Activated gamma-delta T cell (primary cell): Measurements from ENCODE around the gene EFNA1.

Source experiments
- DNase-seq: peaks from one replicate; lab custom pipeline; 2025; lab: John Stamatoyannopoulos, UW

The EFNA1 gene

GRCh38 chr1:155124503-155125463, 2.9 kb upstream of the EFNA1 start:
- no peak for DNase-seq

GRCh38 chr1:155125511-155125945, 2.1 kb upstream of the EFNA1 start:
- DNase-seq: no peak

- no peak for DNase-seq
Measured at GRCh38 chr1:155125946-155126555, 1.6 kb upstream of the EFNA1 start.

DNA sequence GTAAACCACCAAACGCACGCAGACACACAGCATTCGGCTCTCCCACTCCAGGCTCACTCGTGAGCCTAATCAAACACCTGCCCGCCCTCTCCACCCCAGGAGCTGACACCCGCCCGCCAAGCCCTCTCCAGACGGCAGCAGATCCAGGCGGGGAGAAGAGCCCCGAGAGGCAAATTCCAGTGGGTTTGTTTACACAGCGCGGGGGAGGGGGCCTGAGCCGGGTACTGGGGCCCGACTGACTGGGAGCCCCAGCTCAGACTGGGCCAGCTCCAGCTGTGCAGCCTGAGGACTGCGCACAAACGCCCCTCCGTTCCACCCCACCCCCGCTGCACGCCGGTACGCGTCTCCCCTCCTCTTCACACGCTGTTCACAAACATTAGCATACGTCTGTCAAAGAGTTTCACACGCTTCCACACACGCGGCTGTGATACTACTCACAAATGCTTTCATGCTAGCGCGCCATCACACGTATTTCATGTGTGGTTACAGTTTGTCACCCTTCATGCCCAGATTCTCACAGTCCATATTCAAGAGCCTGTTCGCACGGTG, 1.0 kb upstream of the EFNA1 start:
- no peak for DNase-seq

DNA sequence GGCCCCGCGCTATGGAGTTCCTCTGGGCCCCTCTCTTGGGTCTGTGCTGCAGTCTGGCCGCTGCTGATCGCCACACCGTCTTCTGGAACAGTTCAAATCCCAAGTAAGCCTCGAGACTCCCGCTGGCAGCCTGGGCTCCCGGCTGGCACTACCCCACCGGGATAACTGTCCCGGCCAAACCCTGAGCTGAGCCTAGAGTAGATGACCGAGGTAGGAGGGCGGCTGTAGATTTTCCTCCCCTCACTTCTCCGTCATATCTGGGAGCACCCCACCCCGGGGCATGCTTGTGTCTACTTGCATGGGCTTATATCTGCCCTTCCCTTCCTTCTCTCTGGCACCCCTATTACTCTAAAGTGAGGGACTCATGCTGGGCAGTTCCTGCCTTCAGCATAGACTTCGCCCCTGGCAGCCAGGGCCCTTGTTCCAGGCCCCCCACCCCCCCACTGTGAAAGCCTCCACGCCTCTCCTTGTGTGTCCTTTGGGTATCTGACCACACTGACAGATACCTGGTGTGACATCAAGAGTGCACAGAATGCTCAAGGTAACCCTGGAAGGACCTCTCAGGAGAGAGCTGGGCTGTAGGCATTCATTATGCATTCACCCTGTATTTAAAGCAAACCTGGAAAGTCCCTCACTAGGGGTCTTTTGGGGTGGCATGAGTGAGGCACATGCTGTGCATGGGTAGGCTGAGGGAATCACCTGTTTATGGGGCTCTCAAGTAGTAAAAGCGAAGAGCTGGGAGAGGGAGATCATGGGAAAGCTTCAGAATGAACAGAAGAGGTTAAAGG, 485 bp downstream of the EFNA1 start:
- no peak for DNase-seq

- no peak for DNase-seq
Measured at GRCh38 chr1:155128755-155129473, 1.2 kb downstream of the EFNA1 start.

DNA sequence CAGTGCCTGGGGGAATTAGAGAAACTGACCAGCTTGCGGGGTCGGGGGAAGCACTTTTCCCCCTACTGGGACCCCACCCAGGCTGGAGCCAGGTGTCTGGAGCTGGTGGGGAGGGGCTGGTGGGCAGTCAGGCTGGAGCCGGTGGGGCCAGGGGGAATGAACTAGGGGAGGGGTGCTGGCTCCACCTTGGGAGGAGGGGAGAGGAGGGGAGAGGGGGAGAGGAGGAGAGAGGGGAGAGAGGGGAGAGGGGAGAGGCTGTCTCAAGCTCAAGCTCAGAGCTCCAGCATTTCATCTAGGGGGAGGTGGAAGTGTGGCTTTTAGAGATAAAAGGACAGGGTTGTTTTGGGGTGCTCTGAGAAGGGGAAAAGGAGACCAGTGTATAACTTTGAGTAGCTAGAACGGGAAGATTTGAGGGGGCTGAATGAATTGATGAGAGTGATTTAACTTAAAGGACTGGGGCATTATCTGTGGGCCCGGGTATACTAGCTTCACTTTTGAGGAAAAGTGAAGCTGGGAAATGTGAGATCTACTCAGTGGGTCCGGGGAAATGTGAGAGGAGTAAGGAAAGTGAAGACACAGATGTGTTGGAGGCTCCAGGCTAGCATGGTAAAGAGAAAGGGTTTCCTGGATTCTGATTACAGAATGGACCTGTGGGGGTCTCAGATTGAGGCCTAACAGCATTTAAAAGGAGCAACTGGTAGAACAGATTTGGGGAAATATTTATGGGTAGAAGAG, 2.8 kb downstream of the EFNA1 start:
- DNase-seq: no peak

- DNase-seq: no peak
Measured at GRCh38 chr1:155131285-155131684, 3.6 kb downstream of the EFNA1 start.

- DNase-seq: no peak
Measured at GRCh38 chr1:155131856-155132255, 4.2 kb downstream of the EFNA1 start.

DNA sequence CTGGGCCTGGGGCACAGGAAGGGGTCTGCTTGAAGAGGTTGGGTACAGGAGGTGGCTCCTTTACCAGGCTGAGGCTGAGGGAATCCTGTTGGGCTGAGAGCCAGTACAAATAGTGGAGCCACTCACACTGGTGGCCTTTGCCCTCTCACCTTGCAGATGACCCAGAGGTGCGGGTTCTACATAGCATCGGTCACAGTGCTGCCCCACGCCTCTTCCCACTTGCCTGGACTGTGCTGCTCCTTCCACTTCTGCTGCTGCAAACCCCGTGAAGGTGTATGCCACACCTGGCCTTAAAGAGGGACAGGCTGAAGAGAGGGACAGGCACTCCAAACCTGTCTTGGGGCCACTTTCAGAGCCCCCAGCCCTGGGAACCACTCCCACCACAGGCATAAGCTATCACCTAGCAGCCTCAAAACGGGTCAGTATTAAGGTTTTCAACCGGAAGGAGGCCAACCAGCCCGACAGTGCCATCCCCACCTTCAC, 6.2 kb downstream of the EFNA1 start:
- DNase-seq: no peak

DNA sequence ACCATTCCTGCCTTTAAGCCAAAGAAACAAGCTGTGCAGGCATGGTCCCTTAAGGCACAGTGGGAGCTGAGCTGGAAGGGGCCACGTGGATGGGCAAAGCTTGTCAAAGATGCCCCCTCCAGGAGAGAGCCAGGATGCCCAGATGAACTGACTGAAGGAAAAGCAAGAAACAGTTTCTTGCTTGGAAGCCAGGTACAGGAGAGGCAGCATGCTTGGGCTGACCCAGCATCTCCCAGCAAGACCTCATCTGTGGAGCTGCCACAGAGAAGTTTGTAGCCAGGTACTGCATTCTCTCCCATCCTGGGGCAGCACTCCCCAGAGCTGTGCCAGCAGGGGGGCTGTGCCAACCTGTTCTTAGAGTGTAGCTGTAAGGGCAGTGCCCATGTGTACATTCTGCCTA, 6.6 kb downstream of the EFNA1 start:
- DNase-seq: no peak

DNA sequence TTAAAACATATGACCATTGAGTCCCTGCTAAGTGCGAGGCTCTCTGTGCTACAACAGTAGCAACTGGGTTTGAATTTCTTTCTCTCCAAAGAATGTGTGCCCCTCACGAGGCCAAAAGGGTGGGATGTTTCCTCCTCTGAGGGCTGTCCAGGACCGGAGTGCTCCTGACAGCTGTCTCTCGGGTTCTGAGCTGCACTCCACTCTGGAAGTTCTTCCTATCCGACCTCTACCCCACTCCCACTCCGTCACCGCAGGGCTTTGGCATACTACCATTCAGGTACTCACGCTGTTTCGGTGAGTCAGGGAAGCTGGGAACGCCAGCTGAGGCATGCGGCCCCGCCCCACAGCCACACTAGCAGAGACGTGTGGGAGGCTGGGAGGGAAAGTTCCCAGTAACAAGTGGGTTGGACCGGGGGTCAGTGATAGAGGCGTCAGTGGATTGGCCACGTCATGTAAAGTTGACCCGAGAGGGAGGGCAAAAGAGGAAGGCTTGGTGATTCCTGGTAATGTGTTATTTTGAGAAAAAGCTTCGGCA, 7.3 kb downstream of the EFNA1 start:
- DNase-seq: no peak

- peak; percentile 93 for DNase-seq
Measured at GRCh38 chr1:155135415-155136028, 7.8 kb downstream of the EFNA1 start, which contains the start of gene SLC50A1. Gene SLC50A1 (plus strand): TSS chr1:155135852. CDS start chr1:155135912, 60 bp downstream.

DNA sequence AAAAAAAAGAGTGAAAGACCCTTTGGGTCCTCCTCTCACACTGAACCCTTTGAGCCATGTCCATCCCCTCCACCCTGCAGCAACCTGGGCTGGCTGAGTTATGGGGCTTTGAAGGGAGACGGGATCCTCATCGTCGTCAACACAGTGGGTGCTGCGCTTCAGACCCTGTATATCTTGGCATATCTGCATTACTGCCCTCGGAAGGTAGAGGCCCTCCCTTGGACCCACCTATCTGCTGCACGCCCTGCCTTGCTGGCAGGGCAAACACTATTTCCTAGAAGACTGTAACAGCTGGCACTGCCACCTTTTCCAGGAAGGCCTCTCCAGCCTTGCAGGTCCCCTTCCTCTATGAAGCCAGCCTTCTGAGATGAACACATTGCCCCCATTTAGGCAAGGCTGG, 9.1 kb downstream of the EFNA1 start:
- no peak for DNase-seq

GRCh38 chr1:155137154-155137949, 9.7 kb downstream of the EFNA1 start:
- no peak for DNase-seq

- peak; percentile 68 for DNase-seq
Measured at GRCh38 chr1:155139895-155140629, 12.4 kb downstream of the EFNA1 start, which contains the start of gene DPM3. Gene DPM3 (minus strand): TSS chr1:155140531. CDS start chr1:155140240, 291 bp downstream.

GRCh38 chr1:155140630-155140953, 12.9 kb downstream of the EFNA1 start:
- DNase-seq: no peak

GRCh38 chr1:155141749-155142148, 14.1 kb downstream of the EFNA1 start:
- no peak for DNase-seq
